Esophagus (tissue), 2 donors: ENCODE measurements around the gene TCEAL3. TPM values are rescaled to one million over a fixed set of nuclear protein-coding genes. Genes with fewer than 3 reads are reported as not detected.
"Not testable (repeated sequence)": the region's sequence is repeated elsewhere in the genome, so short reads cannot be mapped to it uniquely, and the experiment has no call there.

ENCODE experiments used
- H3K27ac ChIP-seq, 2 donors: one replicate each; pipeline ENCODE4 v1.5.1; 2013; ENCODE audit warnings: low read depth in 2 of 2, mild to moderate bottlenecking in 2 of 2, inconsistent platforms in 1 of 2, low read length in 1 of 2, moderate library complexity in 1 of 2
- H3K27me3 ChIP-seq, 2 donors: one replicate each; pipeline ENCODE4 v1.6.1; 2013; ENCODE audit warnings: low read length in 2 of 2, control low read depth in 1 of 2, mild to moderate bottlenecking in 1 of 2; ENCODE audit not compliant: insufficient read depth in 2 of 2, control insufficient read depth in 1 of 2
- H3K36me3 ChIP-seq, 2 donors: one replicate each; pipeline ENCODE4 v1.6.1; 2013; ENCODE audit warnings: low read length in 1 of 2; ENCODE audit not compliant: control insufficient read depth in 2 of 2, insufficient read depth in 2 of 2
- H3K4me1 ChIP-seq, 2 donors: one replicate each; pipeline ENCODE4 v1.6.1; 2013; ENCODE audit warnings: low read length in 1 of 2; ENCODE audit not compliant: control insufficient read depth in 2 of 2, insufficient read depth in 2 of 2
- H3K4me3 ChIP-seq, 2 donors: one replicate each; pipeline ENCODE4 v1.5.1; 2013; ENCODE audit warnings: low read length in 2 of 2, mild to moderate bottlenecking in 2 of 2, low read depth in 1 of 2, moderate library complexity in 1 of 2
- H3K9me3 ChIP-seq, 2 donors: one replicate each; pipeline ENCODE4 v1.6.1; 2013; ENCODE audit warnings: mild to moderate bottlenecking in 2 of 2, low read depth in 1 of 2, low read length in 1 of 2, moderate library complexity in 1 of 2; ENCODE audit not compliant: control insufficient read depth in 2 of 2, insufficient read depth in 1 of 2
- WGBS, 2 donors: extraction: QIAGEN DNeasy Blood & Tissue Kit; methylation state at CpG; one replicate each; pipeline ENCODE4 v1.1.7; 2013; 5-methylcytosine and 5-hydroxymethylcytosine counted together
- polyA plus RNA-seq, 2 donors: library from polyadenylated mRNA; stranded (reverse); fragments of 200-250 nt; gene quantifications; one replicate each; pipeline ENCODE4 v1.2.3, GENCODE V29; 2013
- donor health status: healthy with polysubstance abuse.
- donor health status: Bipolar disorder and iron deficiency.

TCEAL3 gene
- polyA plus RNA-seq, 2 donors, result 9.5 to 19.7 TPM

DNA sequence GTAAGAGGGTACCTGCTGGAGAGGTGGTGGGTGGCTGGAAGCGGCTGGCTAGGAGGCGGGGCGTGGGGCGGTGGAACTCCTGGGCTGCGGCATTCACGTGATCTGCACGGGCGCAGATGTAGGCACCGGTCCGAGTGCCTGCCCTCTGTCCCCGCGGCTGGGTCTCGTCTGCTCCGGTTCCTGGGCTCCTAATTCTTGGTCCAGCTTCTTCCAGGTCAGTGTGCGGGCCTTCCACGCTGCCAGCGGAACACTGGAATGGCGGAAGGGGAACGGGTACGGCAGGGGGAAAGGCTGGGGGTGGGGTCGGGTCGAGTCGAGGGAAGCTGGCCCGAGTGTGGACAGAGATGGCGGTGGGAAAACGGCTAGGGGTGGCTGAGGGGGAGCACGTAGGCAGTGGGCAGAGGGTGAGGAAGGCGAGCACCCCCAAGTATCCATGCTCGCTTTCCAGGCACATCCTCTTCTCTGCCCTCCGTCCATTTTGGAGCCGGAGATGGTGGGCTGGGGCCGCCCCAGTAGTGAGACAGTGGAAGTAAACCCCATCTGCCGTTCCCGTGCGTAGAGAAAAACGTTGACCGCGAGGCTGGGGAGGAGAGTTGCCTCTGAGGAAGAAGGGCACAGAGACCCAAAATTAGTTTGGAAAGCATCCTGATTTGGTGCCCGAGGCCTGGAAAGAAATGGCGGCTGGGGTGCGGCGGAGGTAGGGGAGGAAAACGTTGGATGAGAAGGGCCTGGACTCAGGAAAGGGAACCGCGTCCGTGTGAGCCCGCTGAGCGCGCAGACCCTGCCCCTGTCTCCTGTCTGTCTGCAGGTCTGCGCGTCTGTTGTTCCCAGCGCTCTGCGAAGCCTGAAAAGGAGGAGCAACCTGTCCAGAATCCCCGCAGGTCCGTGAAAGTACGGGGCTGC lies 22.1 kb upstream of the TCEAL3 start, which contains the start of gene TCEAL4:
TSS of gene TCEAL4 (plus strand) at position 105 of the 903 bp plus-strand sequence. CDS start 1,161 bp downstream, outside the sequence.
- WGBS, 2 donors, result 1 to 23% methylated on average over 45 to 56 of the region's 56 CpGs
- Histone ChIP-seq H3K36me3 (no peaks in the 10 kb centered on the region), H3K9me3 (no peaks in the 10 kb centered on the region), H3K4me3 (peak within 1 kb of the TSS; percentile 69 to 89), H3K27me3 (no peaks in the 10 kb centered on the region), H3K4me1 (no peaks in the 10 kb centered on the region), H3K27ac (peak within 1 kb of the TSS; percentile 83 to 84)

DNA sequence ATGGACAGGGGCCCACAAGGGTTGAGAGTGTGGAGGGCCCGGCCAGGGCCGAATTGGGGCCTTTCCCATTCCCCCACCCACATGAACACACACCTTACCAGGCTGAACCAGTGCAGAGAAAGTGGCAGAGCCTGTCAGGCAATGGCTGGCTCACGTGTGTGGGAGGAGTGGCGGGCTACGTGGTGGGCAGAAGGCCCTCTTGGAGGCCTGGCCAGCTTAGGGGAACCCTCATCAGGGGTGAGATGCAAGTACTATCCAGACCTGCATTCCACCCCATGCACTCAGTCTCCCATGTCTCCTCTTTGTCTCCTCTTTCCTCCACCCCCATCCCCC lies 21.5 kb upstream of the TCEAL3 start:
- Histone ChIP-seq H3K4me1 (no peaks in the 10 kb centered on the region), H3K9me3 (no peaks in the 10 kb centered on the region), H3K36me3 (no peaks in the 10 kb centered on the region)

DNA sequence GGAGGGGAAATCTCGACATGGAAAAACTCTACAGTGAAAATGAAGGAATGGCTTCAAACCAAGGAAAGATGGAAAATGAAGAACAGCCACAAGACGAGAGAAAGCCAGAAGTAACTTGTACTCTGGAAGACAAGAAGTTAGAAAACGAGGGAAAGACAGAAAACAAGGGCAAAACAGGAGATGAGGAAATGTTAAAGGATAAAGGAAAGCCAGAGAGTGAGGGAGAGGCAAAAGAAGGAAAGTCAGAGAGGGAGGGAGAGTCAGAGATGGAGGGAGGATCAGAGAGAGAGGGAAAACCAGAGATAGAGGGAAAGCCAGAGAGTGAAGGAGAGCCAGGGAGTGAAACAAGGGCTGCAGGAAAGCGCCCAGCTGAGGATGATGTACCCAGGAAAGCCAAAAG lies 21.1 kb upstream of the TCEAL3 start:
- peak overlapping the region; percentile 69 to 89 for H3K4me3 ChIP-seq
- WGBS, 2 donors, result 40 to 63% methylated on average over 4 of the region's 4 CpGs
- no peak overlapping the region for H3K27ac ChIP-seq
- no peaks in the 10 kb centered on the region for H3K4me1 ChIP-seq
- H3K27me3 ChIP-seq, result no peaks in the 10 kb centered on the region
- no peaks in the 10 kb centered on the region for H3K9me3 ChIP-seq
- no peaks in the 10 kb centered on the region for H3K36me3 ChIP-seq

More for the DNA sequence above, 21.5 kb upstream of the TCEAL3 start:
- Histone ChIP-seq H3K27ac (peak overlapping the region; percentile 83 to 84), H3K4me3 (peak overlapping the region; percentile 69 to 89), H3K27me3 (no peaks in the 10 kb centered on the region)
- 7 to 28% methylated on average over 5 of the region's 5 CpGs for WGBS, 2 donors

DNA sequence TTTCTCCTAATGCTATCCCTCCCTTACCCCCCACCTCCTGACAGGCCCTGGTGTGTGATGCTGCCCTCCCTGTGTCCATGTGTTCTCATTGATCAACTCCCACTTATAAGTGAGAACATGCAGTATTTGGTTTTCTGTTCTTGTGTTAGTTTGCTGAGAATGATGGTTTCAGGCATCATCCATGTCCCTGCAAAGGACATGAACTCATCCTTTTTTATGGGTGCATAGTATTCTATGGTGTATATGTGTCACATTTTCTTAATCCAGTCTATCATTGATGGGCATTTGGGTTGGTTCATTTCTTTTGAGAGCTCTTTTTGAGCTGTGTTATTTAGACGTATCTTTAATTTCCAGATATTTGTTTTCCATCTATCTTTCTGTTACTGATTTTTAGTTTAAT lies 15.5 kb upstream of the TCEAL3 start:
- H3K4me3 ChIP-seq, H3K4me1 ChIP-seq, H3K36me3 ChIP-seq, H3K27me3 ChIP-seq, H3K27ac ChIP-seq, H3K9me3 ChIP-seq: not testable (repeated sequence)
- 93 to 100% methylated on average over 1 of the region's 1 CpG for WGBS, 2 donors

DNA sequence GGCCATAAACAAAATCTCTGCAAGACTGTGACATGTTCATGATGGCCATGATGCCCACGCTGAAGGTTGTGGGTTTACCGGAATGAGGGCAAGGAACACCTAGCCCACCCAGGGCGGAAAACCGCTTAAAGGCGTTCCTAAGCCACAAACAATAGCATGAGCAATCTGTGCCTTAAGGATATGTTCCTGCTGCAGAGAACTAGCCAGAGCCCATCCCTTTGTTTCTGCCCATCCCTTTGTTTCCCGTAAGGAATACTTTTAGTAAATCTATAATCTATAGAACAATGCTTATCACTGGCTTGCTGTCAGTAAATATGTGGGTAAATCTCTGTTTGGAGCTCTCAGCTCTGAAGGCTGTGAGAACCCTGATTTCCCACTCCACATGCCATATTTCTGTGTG lies 12.6 kb upstream of the TCEAL3 start:
- not testable (repeated sequence) for H3K27me3 ChIP-seq, H3K4me1 ChIP-seq, H3K36me3 ChIP-seq, H3K4me3 ChIP-seq, H3K9me3 ChIP-seq, H3K27ac ChIP-seq
- 92 to 96% methylated on average over 6 of the region's 6 CpGs for WGBS, 2 donors

DNA sequence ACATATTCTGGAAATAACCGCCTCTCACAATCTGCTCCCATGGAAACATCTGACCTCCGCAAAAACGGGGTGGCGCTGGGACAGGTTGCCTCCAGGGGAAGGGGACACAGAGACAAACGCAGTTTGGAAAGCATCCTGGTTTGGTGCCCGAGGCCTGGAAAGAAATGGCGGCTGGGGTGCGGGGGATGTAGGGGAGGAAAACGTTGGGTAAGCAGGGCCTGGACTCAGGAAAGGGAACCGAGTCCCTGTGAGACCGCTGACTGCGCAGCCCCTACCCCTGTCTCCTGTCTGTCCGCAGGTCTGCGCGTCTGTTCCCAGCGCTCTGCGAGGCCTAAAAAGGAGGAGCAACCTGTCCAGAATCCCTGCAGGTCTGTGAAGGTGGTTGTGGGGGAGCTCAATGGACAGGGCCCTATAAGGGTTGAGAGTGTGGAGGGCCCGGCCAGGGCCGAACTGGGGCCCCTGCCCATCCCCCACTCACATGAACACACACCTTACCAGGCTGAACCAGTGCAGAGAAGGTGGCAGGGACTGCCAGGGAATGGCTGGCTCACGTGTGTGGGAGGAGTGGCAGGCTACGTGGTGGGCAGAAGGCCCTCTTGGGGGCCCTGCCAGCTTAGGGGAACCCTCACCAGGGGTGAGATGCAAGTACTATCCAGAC lies 672 bp downstream of the TCEAL3 start:
- Histone ChIP-seq H3K36me3 (no peaks in the 10 kb centered on the region), H3K4me3 (peak overlapping the region; percentile 56 to 72), H3K9me3 (no peaks in the 10 kb centered on the region), H3K4me1 (no peaks in the 10 kb centered on the region), H3K27me3 (no peaks in the 10 kb centered on the region), H3K27ac (peak overlapping the region; percentile 83 to 84)
- 10 to 29% methylated on average over 21 of the region's 21 CpGs for WGBS, 2 donors

DNA sequence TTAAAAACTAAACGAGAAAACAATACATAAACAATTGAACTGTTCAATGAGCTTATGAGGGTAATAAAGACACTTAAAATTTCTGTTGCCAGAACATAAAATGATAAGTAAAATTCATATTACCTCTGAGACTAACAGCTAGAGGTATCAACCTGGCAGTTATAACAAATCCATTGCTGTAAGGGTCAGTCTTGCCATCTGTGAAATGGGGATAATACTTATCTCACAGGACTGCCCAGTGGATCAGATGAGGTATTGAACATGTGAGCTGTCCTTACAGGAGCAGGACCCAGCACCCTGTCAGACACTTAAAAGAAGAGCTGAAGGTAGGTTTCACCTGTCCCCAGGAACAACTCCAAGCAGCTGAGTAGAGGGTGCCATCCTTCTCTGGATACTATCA lies 2.5 kb downstream of the TCEAL3 start:
- H3K36me3 ChIP-seq, result no peaks in the 10 kb centered on the region
- H3K27ac ChIP-seq, result no peak overlapping the region
- no peak overlapping the region for H3K4me3 ChIP-seq
- no peaks in the 10 kb centered on the region for H3K9me3 ChIP-seq
- H3K27me3 ChIP-seq, result no peaks in the 10 kb centered on the region
- H3K4me1 ChIP-seq, result no peaks in the 10 kb centered on the region
- 57 to 72% methylated on average over 1 of the region's 1 CpG for WGBS, 2 donors

DNA sequence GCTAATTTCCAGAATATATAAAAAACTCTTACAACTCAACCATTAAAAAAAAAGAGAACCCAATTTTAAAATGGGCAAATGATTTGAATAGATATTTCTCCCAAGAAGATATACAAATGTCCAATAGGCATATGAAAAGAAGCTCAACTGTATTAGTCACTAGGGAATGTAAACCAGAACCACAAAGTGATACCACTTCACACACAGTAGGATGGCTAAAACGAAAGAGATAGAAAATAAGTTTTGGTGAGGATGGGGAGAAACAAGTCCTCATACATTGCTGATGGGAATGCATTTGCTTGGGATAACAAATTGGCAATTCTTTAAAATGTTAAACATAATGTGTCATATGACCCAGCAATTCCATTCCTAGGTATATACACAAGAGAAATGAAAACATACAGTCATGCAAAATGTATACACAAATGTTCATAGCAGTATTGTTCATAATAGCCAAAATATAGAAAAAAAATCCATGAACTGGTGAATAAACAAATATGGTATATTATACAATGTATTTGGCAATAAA lies 5.7 kb downstream of the TCEAL3 start:
- Histone ChIP-seq H3K9me3 (no peaks in the 10 kb centered on the region), H3K27me3 (no peaks in the 10 kb centered on the region), H3K36me3 (no peaks in the 10 kb centered on the region), H3K4me3 (no peak overlapping the region), H3K27ac (no peak overlapping the region), H3K4me1 (no peaks in the 10 kb centered on the region)
- 36 to 72% methylated on average over 1 of the region's 1 CpG for WGBS, 2 donors

DNA sequence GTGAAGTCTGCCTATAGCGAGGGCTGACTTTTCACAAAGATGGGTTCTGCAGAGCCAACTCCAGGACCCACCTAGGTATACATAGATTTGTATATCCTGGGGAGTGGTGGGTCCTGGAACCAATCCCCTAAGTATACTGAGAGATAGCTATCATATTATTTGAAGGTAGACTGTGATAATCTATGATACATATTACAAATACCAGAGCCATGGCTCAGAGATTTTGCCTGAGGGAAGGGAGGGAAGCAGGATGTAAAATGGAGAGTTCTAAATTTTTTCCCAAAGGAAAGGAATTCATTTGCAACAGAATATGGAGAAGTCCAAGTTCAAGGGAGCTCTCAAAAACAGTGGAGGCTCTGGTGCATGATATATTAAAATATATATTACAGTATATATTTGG lies 7.2 kb downstream of the TCEAL3 start:
- H3K9me3 ChIP-seq, result no peaks in the 10 kb centered on the region
- H3K36me3 ChIP-seq, result no peaks in the 10 kb centered on the region
- no peaks in the 10 kb centered on the region for H3K4me1 ChIP-seq
- H3K4me3 ChIP-seq, result no peak overlapping the region
- no peak overlapping the region for H3K27ac ChIP-seq
- 87 to 94% methylated on average over 1 of the region's 1 CpG for WGBS, 2 donors
- no peaks in the 10 kb centered on the region for H3K27me3 ChIP-seq
